Liver (tissue), 9 donors: ENCODE measurements around the gene TRERF1. TPM values are rescaled to one million over a fixed set of nuclear protein-coding genes. Genes with fewer than 3 reads are reported as not detected.

Source experiments
- DNase-seq: peaks from one replicate; pipeline ENCODE4 v3.0.0-alpha.2; 2017; ENCODE audit warnings: low spot score
- H3K27ac ChIP-seq, 2 donors: one replicate each; pipeline ENCODE4 v1.7.0; 2013; ENCODE audit warnings: inconsistent platforms in 2 of 2, low read length in 2 of 2, control low read depth in 1 of 2, low read depth in 1 of 2, mild to moderate bottlenecking in 1 of 2
- H3K27me3 ChIP-seq, 4 donors: one replicate each; pipeline versions ENCODE4 v1.6.1 to v1.7.0; 2013; ENCODE audit warnings: low read length in 3 of 4, inconsistent platforms in 1 of 4, mild to moderate bottlenecking in 1 of 4, moderate library complexity in 1 of 4; ENCODE audit not compliant: control insufficient read depth in 4 of 4, insufficient read depth in 4 of 4
- H3K36me3 ChIP-seq, 4 donors: one replicate each; pipeline versions ENCODE4 v1.6.1 to v1.7.0; 2013; ENCODE audit warnings: low read length in 3 of 4, mild to moderate bottlenecking in 3 of 4, low read depth in 1 of 4, moderate library complexity in 1 of 4; ENCODE audit not compliant: control insufficient read depth in 4 of 4, insufficient read depth in 3 of 4
- H3K4me1 ChIP-seq, 4 donors: one replicate each; pipeline versions ENCODE4 v1.6.1 to v1.7.0; 2013; ENCODE audit warnings: low read length in 3 of 4, mild to moderate bottlenecking in 3 of 4, moderate library complexity in 1 of 4; ENCODE audit not compliant: control insufficient read depth in 4 of 4, insufficient read depth in 4 of 4
- H3K4me3 ChIP-seq, 3 donors: one replicate each; pipeline versions ENCODE4 v1.6.1 to v1.7.0; 2013; ENCODE audit warnings: low read length in 3 of 3, control low read depth in 1 of 3, low read depth in 1 of 3, mild to moderate bottlenecking in 1 of 3
- H3K9ac ChIP-seq, 2 donors: one replicate each; pipeline ENCODE4 v1.7.0; 2013; ENCODE audit warnings: low read length in 2 of 2, mild to moderate bottlenecking in 2 of 2, moderate library complexity in 2 of 2, control low read depth in 1 of 2, low read depth in 1 of 2
- H3K9me3 ChIP-seq, 4 donors: one replicate each; pipeline versions ENCODE4 v1.6.1 to v1.7.0; 2013; ENCODE audit warnings: low read length in 3 of 4; ENCODE audit not compliant: control insufficient read depth in 4 of 4
- ATF3 ChIP-seq: IDR thresholded peaks from 2 replicates; pipeline ENCODE4 v1.6.1; 2016; ENCODE audit warnings: antibody characterized with exemption
- EGR1 ChIP-seq, 2 donors: IDR thresholded peaks; 2 replicates each; pipeline ENCODE4 v1.6.1; 2016 to 2018; ENCODE audit warnings: antibody characterized with exemption in 2 of 2, low read depth in 2 of 2
- FOXA1 ChIP-seq: IDR thresholded peaks from 2 replicates; pipeline ENCODE4 v1.6.1; 2016; ENCODE audit warnings: antibody characterized with exemption
- GABPA ChIP-seq, 2 donors: IDR thresholded peaks in 1 of 2; conservative IDR thresholded peaks in 1 of 2; 2 replicates each; pipeline ENCODE4 v1.6.1; 2016; ENCODE audit warnings: antibody characterized with exemption in 2 of 2, mild to moderate bottlenecking in 1 of 2, moderate library complexity in 1 of 2
- HNF4A ChIP-seq, 2 donors: conservative IDR thresholded peaks; 2 replicates each; pipeline ENCODE4 v1.6.1; 2016; ENCODE audit warnings: antibody characterized with exemption in 2 of 2, mild to moderate bottlenecking in 2 of 2
- HNF4G ChIP-seq: IDR thresholded peaks from 2 replicates; pipeline ENCODE4 v1.6.1; 2016; ENCODE audit warnings: antibody characterized with exemption
- NR2F2 ChIP-seq: IDR thresholded peaks from 2 replicates; pipeline ENCODE4 v1.6.1; 2016; ENCODE audit warnings: antibody characterized with exemption
- REST ChIP-seq: IDR thresholded peaks from 2 replicates; pipeline ENCODE4 v1.6.1; 2016; ENCODE audit warnings: antibody characterized with exemption, mild to moderate bottlenecking
- RXRA ChIP-seq, 2 donors: IDR thresholded peaks; 2 replicates each; pipeline ENCODE4 v1.6.1; 2017 to 2018; ENCODE audit warnings: antibody characterized with exemption in 2 of 2, mild to moderate bottlenecking in 1 of 2
- SP1 ChIP-seq: IDR thresholded peaks from 2 replicates; pipeline ENCODE4 v1.6.1; 2018; ENCODE audit warnings: antibody characterized with exemption, mild to moderate bottlenecking
- TAF1 ChIP-seq: conservative IDR thresholded peaks from 2 replicates; pipeline ENCODE4 v1.6.1; 2016; ENCODE audit warnings: antibody characterized with exemption, mild to moderate bottlenecking
- YY1 ChIP-seq: IDR thresholded peaks from 2 replicates; pipeline ENCODE4 v1.6.1; 2016; ENCODE audit warnings: antibody characterized with exemption, mild to moderate bottlenecking
- ZBTB33 ChIP-seq: IDR thresholded peaks from 2 replicates; pipeline ENCODE4 v1.6.1; 2016; ENCODE audit warnings: antibody characterized with exemption
- WGBS: extraction: QIAGEN DNeasy Blood & Tissue Kit; methylation state at CpG from one replicate; pipeline ENCODE4 v1.1.7; 2013; 5-methylcytosine and 5-hydroxymethylcytosine counted together
- polyA plus RNA-seq, 2 donors: library from polyadenylated mRNA; stranded (reverse) in 1 of 2; unstranded in 1 of 2; fragments of 200-250 nt in 1 of 2; fragments of >200 nt in 1 of 2; fragmentation: Nextera tagmentation in 1 of 2; extraction: Ambion mirVana in 1 of 2; gene quantifications; one replicate each; pipeline versions ENCODE4 v1.2.1 to v1.2.3, GENCODE V29; 2013 to 2015
- total RNA-seq, 2 donors: library from RNA; depleted of rRNA; stranded (reverse); fragments of >200 nt; gene quantifications; one replicate each; pipeline ENCODE4 v1.2.3, GENCODE V29; 2014
- TF ChIP-seq, protein P1 (sequence below): IDR thresholded peaks from 2 replicates; pipeline ENCODE4 v1.6.1; 2016; ENCODE audit warnings: antibody characterized with exemption
- TF ChIP-seq, protein P2 (sequence below): fragments of 150-350 bp; IDR thresholded peaks from 2 replicates; pipeline ENCODE4 v1.5.1; 2017; ENCODE audit warnings: improper control_type of control experiment, low read depth, low read length; ENCODE audit not compliant: missing input control
- donor health status: healthy.
- donor health status: healthy.
- donor health status: healthy.
- donor health status: healthy.
- donor health status: healthy.

The TRERF1 gene
- total and polyA plus RNA-seq, 4 donors: 0.33 to 1.3 (median 0.68) TPM

- no peak for TF ChIP-seq REST
- TF ChIP-seq FOXA1: no peak
- TF ChIP-seq, protein P1, sequence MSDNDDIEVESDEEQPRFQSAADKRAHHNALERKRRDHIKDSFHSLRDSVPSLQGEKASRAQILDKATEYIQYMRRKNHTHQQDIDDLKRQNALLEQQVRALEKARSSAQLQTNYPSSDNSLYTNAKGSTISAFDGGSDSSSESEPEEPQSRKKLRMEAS: no peak
These were observed 118.1 kb downstream of the TRERF1 start (continued) for GRCh38 chr6:42333612-42334011.

GRCh38 chr6:42332916-42333315, 118.8 kb downstream of the TRERF1 start:
- Histone ChIP-seq H3K27me3 (no peaks in the 10 kb centered on the region), H3K9ac (no peak overlapping the region), H3K27ac (no peak overlapping the region), H3K9me3 (no peaks in the 10 kb centered on the region), H3K4me1 (no peaks in the 10 kb centered on the region), H3K4me3 (no peak overlapping the region), H3K36me3 (no peaks in the 10 kb centered on the region)
- TF ChIP-seq ZBTB33 (no peak), HNF4G (no peak), SP1 (no peak), YY1 (no peak), GABPA (IDR thresholded peaks at IDR 0.05 in 1 of 2, conservative IDR thresholded peaks at IDR 0.05 in 1 of 2) (no peak)
- 78% methylated on average over 4 of the region's 4 CpGs for WGBS
- no peak for DNase-seq

DNA sequence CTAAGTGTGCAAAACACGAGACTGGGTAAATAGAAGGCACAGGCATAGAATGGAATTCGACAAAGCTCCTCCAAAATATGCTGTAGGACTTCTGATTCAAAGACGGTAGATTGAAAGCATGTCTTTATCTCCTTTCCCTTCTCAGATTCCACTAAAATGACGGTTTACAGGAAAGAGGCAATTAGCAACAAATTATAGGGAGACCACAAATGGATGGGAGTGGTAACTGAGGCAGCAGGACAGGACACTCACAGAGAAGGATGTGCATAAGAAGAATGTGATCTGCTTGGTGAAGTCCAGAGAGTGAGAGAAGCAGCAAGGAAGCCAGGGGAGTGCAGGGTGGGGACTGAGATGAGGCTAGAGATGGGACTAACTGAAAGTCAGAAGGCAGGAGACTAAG, 120.7 kb downstream of the TRERF1 start:
- Histone ChIP-seq H3K36me3 (no peaks in the 10 kb centered on the region), H3K9me3 (no peaks in the 10 kb centered on the region), H3K4me1 (no peaks in the 10 kb centered on the region), H3K9ac (no peak overlapping the region), H3K27ac (no peak overlapping the region), H3K27me3 (no peaks in the 10 kb centered on the region), H3K4me3 (no peak overlapping the region)
- WGBS: 71% methylated on average over 4 of the region's 4 CpGs
- no peak for TF ChIP-seq EGR1 (IDR thresholded peaks at IDR 0.05; ENCODE audit: low read depth in 2 of 2)
- no peak for TF ChIP-seq RXRA (IDR thresholded peaks at IDR 0.05)
- no peak for TF ChIP-seq NR2F2
- TF ChIP-seq, protein P2, sequence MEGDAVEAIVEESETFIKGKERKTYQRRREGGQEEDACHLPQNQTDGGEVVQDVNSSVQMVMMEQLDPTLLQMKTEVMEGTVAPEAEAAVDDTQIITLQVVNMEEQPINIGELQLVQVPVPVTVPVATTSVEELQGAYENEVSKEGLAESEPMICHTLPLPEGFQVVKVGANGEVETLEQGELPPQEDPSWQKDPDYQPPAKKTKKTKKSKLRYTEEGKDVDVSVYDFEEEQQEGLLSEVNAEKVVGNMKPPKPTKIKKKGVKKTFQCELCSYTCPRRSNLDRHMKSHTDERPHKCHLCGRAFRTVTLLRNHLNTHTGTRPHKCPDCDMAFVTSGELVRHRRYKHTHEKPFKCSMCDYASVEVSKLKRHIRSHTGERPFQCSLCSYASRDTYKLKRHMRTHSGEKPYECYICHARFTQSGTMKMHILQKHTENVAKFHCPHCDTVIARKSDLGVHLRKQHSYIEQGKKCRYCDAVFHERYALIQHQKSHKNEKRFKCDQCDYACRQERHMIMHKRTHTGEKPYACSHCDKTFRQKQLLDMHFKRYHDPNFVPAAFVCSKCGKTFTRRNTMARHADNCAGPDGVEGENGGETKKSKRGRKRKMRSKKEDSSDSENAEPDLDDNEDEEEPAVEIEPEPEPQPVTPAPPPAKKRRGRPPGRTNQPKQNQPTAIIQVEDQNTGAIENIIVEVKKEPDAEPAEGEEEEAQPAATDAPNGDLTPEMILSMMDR: no peak
- no peak for TF ChIP-seq TAF1
- TF ChIP-seq HNF4A (conservative IDR thresholded peaks at IDR 0.05): no peak
- TF ChIP-seq ATF3: no peak
- DNase-seq: no peak
